Iris pigment epithelial cell (primary cell): ENCODE data around the gene DNAJC19.

Source experiments
- DNase-seq: peaks from one replicate; pipeline ENCODE4 v3.0.0-alpha.2; 2011; ENCODE audit warnings: low read depth

DNAJC19 gene

DNA sequence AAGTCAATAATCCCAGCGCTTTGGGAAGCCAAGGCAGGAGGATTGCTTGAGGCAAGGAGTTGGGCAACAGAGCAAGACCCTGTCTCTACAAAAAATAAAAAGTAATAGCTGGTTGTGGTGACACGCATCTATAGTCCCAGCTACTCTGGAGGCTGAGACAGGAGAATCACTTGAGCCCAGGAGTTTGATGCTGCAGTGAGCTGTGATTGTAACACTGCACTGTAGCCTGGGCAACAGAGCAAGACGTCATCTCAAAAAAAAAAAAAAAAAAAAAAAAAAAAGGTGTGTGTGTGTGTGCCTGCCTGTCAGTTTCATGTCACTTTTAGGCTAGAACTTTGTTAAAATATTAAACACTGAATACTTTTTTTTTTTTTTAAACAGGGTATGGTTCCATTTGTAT lies 28.4 kb downstream of the DNAJC19 start:
- no peak for DNase-seq

DNA sequence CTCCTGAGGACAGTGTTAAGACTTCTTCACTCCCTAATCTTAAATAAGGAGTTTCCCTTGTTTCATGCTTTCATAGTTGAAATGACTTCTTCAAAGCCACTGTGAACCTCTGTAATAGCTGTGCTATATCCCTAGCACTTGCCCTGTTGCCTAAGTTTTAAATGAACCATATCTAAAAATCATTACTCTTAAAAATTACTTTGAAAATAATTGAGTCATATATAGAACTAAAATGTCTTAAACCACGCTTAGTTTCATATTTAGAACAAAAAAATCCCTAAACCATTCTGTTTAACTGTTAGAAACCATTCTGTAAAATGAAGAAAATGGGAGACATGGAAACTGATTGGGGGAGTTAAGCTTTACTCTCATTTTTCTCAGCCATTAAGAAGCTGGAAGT lies 29.8 kb downstream of the DNAJC19 start:
- no peak for DNase-seq

DNA sequence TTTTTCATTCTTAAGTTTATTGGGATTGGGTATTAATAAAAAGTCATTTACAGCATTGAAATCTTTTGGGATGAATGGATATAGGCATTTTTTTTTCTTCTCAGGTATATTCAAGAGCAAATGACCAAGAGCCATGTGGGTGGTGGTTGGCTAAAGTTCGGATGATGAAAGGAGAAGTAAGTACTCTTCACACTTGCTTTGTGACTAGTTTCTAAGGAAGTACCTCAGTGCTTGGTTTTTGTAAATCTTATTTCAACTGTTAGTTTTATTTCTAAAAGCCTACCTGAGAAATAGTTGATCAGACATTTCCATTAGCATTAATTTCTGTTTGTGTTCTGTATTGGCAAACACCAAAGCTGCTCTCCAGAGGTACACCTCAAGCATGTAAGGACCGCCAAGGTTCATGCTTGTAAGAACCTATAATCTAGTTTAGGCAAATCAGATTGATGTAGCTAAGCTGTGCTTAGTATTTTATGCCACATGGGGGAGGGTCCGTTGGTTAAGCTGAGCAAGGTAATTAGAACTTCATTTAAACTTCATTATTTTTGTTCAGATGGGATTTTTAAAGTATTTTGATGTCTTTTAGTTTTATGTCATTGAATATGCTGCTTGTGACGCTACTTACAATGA lies 41.7 kb downstream of the DNAJC19 start:
- DNase-seq, result no peak

GRCh38 chr3:180940826-180941225 lies 48.7 kb downstream of the DNAJC19 start:
- no peak for DNase-seq

DNA sequence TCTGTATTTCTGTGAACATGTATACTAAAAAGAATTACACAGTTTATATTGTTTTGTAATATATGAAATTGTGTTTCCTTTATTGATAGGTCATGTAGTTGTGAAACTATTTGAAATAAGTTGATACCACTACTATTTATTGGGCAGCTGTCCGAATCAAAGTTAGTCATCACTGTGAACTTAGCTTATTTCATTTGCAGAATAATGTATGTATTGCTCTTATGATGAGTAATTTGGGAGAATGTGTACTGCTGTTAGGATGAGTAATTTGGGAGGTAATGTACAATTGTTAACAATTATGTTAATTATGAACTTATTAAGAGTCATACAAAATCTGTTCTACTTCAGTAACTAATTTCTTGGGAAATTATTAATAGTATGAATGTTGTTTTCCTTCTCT lies 54.9 kb downstream of the DNAJC19 start:
- no peak for DNase-seq
